Liver (tissue), 3 donors: ENCODE results near the gene GBA3.

Experiments
- ATF3 ChIP-seq: IDR thresholded peaks from 2 replicates; pipeline ENCODE4 v1.6.1; 2016; ENCODE audit warnings: antibody characterized with exemption
- CTCF ChIP-seq: fragments of 150-350 bp; IDR thresholded peaks from 2 replicates; pipeline ENCODE4 v1.5.1; 2017; ENCODE audit warnings: improper control_type of control experiment, low read depth, low read length; ENCODE audit not compliant: missing input control
- EGR1 ChIP-seq, 2 donors: IDR thresholded peaks; 2 replicates each; pipeline ENCODE4 v1.6.1; 2016 to 2018; ENCODE audit warnings: antibody characterized with exemption in 2 of 2, low read depth in 2 of 2
- FOXA1 ChIP-seq: IDR thresholded peaks from 2 replicates; pipeline ENCODE4 v1.6.1; 2016; ENCODE audit warnings: antibody characterized with exemption
- FOXA2 ChIP-seq: IDR thresholded peaks from 2 replicates; pipeline ENCODE4 v1.6.1; 2016; ENCODE audit warnings: antibody characterized with exemption
- HNF4A ChIP-seq, 2 donors: conservative IDR thresholded peaks; 2 replicates each; pipeline ENCODE4 v1.6.1; 2016; ENCODE audit warnings: antibody characterized with exemption in 2 of 2, mild to moderate bottlenecking in 2 of 2
- JUND ChIP-seq, 2 donors: IDR thresholded peaks; 2 replicates each; pipeline ENCODE4 v1.6.1; 2016; ENCODE audit warnings: antibody characterized with exemption in 2 of 2
- MAX ChIP-seq: IDR thresholded peaks from 2 replicates; pipeline ENCODE4 v1.6.1; 2016; ENCODE audit warnings: antibody characterized with exemption
- RAD21 ChIP-seq, 2 donors: IDR thresholded peaks; 2 replicates each; pipeline ENCODE4 v1.6.1; 2016; ENCODE audit warnings: antibody characterized with exemption in 2 of 2, mild to moderate bottlenecking in 2 of 2
- REST ChIP-seq: IDR thresholded peaks from 2 replicates; pipeline ENCODE4 v1.6.1; 2016; ENCODE audit warnings: antibody characterized with exemption, mild to moderate bottlenecking
- RXRA ChIP-seq, 2 donors: IDR thresholded peaks; 2 replicates each; pipeline ENCODE4 v1.6.1; 2017 to 2018; ENCODE audit warnings: antibody characterized with exemption in 2 of 2, mild to moderate bottlenecking in 1 of 2
- ZBTB33 ChIP-seq: IDR thresholded peaks from 2 replicates; pipeline ENCODE4 v1.6.1; 2016; ENCODE audit warnings: antibody characterized with exemption
- donor health status: healthy.
- donor health status: healthy.

- no peak for TF ChIP-seq CTCF
- no peak for TF ChIP-seq EGR1 (IDR thresholded peaks at IDR 0.05; ENCODE audit: low read depth in 2 of 2)
- TF ChIP-seq REST: no peak
- TF ChIP-seq MAX: no peak
- no peak for TF ChIP-seq FOXA2
- TF ChIP-seq ATF3: no peak
- TF ChIP-seq FOXA1: no peak
- TF ChIP-seq JUND (IDR thresholded peaks at IDR 0.05): no peak
- no peak for TF ChIP-seq RAD21 (IDR thresholded peaks at IDR 0.05)
- no peak for TF ChIP-seq HNF4A (conservative IDR thresholded peaks at IDR 0.05)
- no peak for TF ChIP-seq ZBTB33
- TF ChIP-seq RXRA (IDR thresholded peaks at IDR 0.05): no peak
These were observed 24.0 kb upstream of the GBA3 start for GRCh38 chr4:22668702-22669101.
